Measurements from ENCODE around the gene NAIP.
"Not testable (repeated sequence)": the region's sequence is repeated elsewhere in the genome, so short reads cannot be mapped to it uniquely, and the experiment has no call there.

Gene NAIP

GRCh38 chr5:71025289-71025953, at the start of gene NAIP:
TSS of gene NAIP (minus strand) at chr5:71025339. CDS start at chr5:71012915, 12,424 bp downstream.
- not testable (repeated sequence) for TF ChIP-seq CTCF (IDR thresholded peaks at IDR 0.05)

- TF ChIP-seq CTCF (IDR thresholded peaks at IDR 0.05): not testable (repeated sequence)
Observed at GRCh38 chr5:71067262-71067928, 42.3 kb upstream of the NAIP start, which contains the start of gene GTF2H2. TSS of gene GTF2H2 (minus strand) at chr5:71067676. CDS start at chr5:71062763, 4,913 bp downstream.

GRCh38 chr5:71014176-71014575, 11.0 kb downstream of the NAIP start:
- TF ChIP-seq CTCF (IDR thresholded peaks at IDR 0.05): no peak

GRCh38 chr5:71013575-71013974, 11.6 kb downstream of the NAIP start:
- TF ChIP-seq CTCF (IDR thresholded peaks at IDR 0.05): no peak

GRCh38 chr5:71011194-71011792, 13.8 kb downstream of the NAIP start:
- no peak for TF ChIP-seq CTCF (IDR thresholded peaks at IDR 0.05)
